ENCODE results near the gene TSPAN5. TPM values are rescaled to one million over a fixed set of nuclear protein-coding genes. Genes with fewer than 3 reads are reported as not detected.
"Not testable (repeated sequence)": the region's sequence is repeated elsewhere in the genome, so short reads cannot be mapped to it uniquely, and the experiment has no call there.

Gene TSPAN5
- total and polyA plus RNA-seq, 2 experiments from 2014 or later = 22.4 to 35.9 TPM

DNA sequence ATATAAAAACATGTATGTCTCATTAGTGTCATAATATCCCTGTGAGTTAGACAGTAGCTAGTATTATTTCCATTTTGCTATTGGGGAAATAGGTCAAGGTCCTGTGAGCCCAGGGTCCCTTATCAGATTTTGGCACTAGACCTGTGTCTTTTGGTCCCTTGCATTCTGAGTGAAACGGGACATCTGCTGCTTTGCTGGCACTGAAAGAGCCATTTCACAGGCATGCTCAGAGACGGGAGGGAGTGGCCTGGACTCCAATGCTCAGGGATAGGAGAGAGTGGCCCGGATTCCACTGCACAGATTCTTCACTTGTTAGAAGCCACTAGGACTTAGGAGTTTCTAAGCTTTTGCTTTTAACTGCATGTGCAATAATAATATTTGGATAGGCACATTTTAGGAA is 177.2 kb downstream of the TSPAN5 start:
- Histone ChIP-seq H3K4me1 (ENCODE audit: insufficient read depth) (peaks cover 4% of the 10 kb centered on the region), H3K27me3 (no peaks in the 10 kb centered on the region), H3K36me3 (replicated peaks; ENCODE audit: insufficient read depth, low read depth) (no peaks in the 10 kb centered on the region), H3K9me2 (replicated peaks; ENCODE audit: insufficient read depth) (no peaks in the 10 kb centered on the region), H3K9me3 (ENCODE audit: low read depth) (no peaks in the 10 kb centered on the region), H4K20me1 (ENCODE audit: insufficient read depth, poor library complexity, severe bottlenecking) (no peaks in the 10 kb centered on the region), H3K27ac (no peak overlapping the region), H3K79me2 (no peaks in the 10 kb centered on the region), H3K4me2 (no peak overlapping the region), H2AFZ (no peak overlapping the region), H3K4me3 (no peak overlapping the region)
- WGBS (ENCODE audit: low lambda C conversion rate, missing lambda C conversion rate) = 76% methylated on average over 3 of the region's 3 CpGs
- DNase-seq (ENCODE audit: low spot score) = no peak
- no peak for TF ChIP-seq EZH2 (IDR thresholded peaks at IDR 0.05; ENCODE audit: borderline replicate concordance)
- TF ChIP-seq EZH2phosphoT487 (IDR thresholded peaks at IDR 0.05; ENCODE audit: low read depth, severe bottlenecking, unreplicated experiment) = no peak
- TF ChIP-seq, protein P1, sequence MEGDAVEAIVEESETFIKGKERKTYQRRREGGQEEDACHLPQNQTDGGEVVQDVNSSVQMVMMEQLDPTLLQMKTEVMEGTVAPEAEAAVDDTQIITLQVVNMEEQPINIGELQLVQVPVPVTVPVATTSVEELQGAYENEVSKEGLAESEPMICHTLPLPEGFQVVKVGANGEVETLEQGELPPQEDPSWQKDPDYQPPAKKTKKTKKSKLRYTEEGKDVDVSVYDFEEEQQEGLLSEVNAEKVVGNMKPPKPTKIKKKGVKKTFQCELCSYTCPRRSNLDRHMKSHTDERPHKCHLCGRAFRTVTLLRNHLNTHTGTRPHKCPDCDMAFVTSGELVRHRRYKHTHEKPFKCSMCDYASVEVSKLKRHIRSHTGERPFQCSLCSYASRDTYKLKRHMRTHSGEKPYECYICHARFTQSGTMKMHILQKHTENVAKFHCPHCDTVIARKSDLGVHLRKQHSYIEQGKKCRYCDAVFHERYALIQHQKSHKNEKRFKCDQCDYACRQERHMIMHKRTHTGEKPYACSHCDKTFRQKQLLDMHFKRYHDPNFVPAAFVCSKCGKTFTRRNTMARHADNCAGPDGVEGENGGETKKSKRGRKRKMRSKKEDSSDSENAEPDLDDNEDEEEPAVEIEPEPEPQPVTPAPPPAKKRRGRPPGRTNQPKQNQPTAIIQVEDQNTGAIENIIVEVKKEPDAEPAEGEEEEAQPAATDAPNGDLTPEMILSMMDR (IDR thresholded peaks at IDR 0.05; ENCODE audit: poor library complexity) = no peak

DNA sequence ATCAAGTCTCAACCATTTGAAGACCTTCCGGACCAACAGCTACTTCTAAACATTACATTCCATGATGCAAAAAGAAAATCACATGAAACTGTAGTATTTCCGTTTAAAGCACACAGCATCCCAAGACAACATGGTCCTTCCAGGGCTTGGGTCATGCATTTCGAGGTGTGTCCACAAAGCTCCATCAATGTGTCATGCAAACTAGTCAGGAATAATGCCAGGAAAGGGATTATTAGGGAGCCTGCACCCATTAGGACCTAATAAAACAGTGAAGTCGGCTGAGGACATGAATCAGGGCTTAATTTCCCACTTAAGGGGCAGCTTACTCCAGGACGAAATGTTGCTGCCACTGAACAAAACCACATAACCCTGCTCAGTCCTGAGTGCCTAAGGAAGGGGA is 177.9 kb downstream of the TSPAN5 start:
- no peaks in the 10 kb centered on the region for H4K20me1 ChIP-seq (ENCODE audit: insufficient read depth, poor library complexity, severe bottlenecking)
- no peak overlapping the region for H3K27ac ChIP-seq
- H3K27me3 ChIP-seq = no peaks in the 10 kb centered on the region
- no peak for TF ChIP-seq EZH2phosphoT487 (IDR thresholded peaks at IDR 0.05; ENCODE audit: low read depth, severe bottlenecking, unreplicated experiment)
- TF ChIP-seq EZH2 (IDR thresholded peaks at IDR 0.05; ENCODE audit: borderline replicate concordance) = no peak
- TF ChIP-seq, protein P1 (IDR thresholded peaks at IDR 0.05; ENCODE audit: poor library complexity) = no peak
- no peaks in the 10 kb centered on the region for H3K36me3 ChIP-seq (replicated peaks; ENCODE audit: insufficient read depth, low read depth)
- no peaks in the 10 kb centered on the region for H3K9me3 ChIP-seq (ENCODE audit: low read depth)
- no peak overlapping the region for H3K4me2 ChIP-seq
- no peaks in the 10 kb centered on the region for H3K9me2 ChIP-seq (replicated peaks; ENCODE audit: insufficient read depth)
- no peak overlapping the region for H2AFZ ChIP-seq
- peaks cover 4% of the 10 kb centered on the region for H3K4me1 ChIP-seq (ENCODE audit: insufficient read depth)
- no peak overlapping the region for H3K4me3 ChIP-seq
- 71% methylated on average over 5 of the region's 5 CpGs for WGBS (ENCODE audit: low lambda C conversion rate, missing lambda C conversion rate)
- no peak for DNase-seq (ENCODE audit: low spot score)
- H3K79me2 ChIP-seq = no peaks in the 10 kb centered on the region

DNA sequence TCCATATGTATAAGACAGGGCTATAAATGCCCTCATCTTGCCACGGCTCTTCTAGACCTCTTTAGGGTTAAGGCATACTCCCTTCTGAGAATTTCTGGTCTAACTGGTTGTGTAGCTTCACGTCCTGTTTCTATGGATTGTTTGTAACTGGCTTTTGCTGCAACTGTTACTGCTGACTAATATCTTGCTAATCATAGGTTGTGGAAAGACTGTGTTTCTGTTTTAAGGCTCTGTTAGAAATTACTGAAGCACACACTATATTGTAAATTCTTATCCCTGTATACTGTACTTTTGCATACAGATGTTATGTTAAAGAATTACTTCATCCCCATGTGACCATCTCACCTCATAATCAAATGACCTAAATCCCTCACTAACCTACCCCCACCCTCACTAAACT is 178.8 kb downstream of the TSPAN5 start:
- H2AFZ ChIP-seq; H3K4me2 ChIP-seq; H3K27me3 ChIP-seq; H3K4me3 ChIP-seq; H3K9me2 ChIP-seq (replicated peaks; ENCODE audit: insufficient read depth); H4K20me1 ChIP-seq (ENCODE audit: insufficient read depth, poor library complexity, severe bottlenecking); H3K79me2 ChIP-seq; DNase-seq (ENCODE audit: low spot score); H3K4me1 ChIP-seq (ENCODE audit: insufficient read depth); H3K27ac ChIP-seq; H3K9me3 ChIP-seq (ENCODE audit: low read depth); H3K36me3 ChIP-seq (replicated peaks; ENCODE audit: insufficient read depth, low read depth): not testable (repeated sequence)
- 44% methylated on average over 2 of the region's 2 CpGs for WGBS (ENCODE audit: low lambda C conversion rate, missing lambda C conversion rate)

DNA sequence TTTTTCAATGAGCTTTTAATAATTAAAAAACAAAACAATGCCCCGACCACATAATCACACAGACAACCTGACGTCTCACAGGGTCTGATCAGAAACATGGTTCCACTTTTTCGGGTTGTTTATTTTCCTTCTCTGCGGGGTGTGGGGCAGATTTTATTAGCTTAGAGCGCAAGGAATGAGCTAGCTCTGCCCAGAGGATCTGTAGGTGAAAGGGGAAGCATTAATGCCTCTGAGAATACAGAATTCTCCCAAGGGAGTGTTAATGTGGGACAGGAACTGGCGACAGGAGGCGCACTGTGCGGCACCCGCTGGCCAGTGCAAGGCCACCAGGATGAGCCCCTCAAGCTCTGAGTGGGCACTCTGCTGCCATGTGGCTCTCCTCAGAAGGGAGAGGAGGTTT is 181.5 kb downstream of the TSPAN5 start:
- Histone ChIP-seq H3K4me3 (no peak overlapping the region), H3K79me2 (no peaks in the 10 kb centered on the region), H3K36me3 (replicated peaks; ENCODE audit: insufficient read depth, low read depth) (no peaks in the 10 kb centered on the region), H3K27ac (no peak overlapping the region), H3K4me1 (ENCODE audit: insufficient read depth) (no peaks in the 10 kb centered on the region), H3K4me2 (no peak overlapping the region), H4K20me1 (ENCODE audit: insufficient read depth, poor library complexity, severe bottlenecking) (no peaks in the 10 kb centered on the region), H3K27me3 (no peaks in the 10 kb centered on the region), H3K9me2 (replicated peaks; ENCODE audit: insufficient read depth) (no peaks in the 10 kb centered on the region), H2AFZ (no peak overlapping the region), H3K9me3 (ENCODE audit: low read depth) (no peaks in the 10 kb centered on the region)
- DNase-seq (ENCODE audit: low spot score) = no peak
- no peak for TF ChIP-seq EZH2 (IDR thresholded peaks at IDR 0.05; ENCODE audit: borderline replicate concordance)
- 83% methylated on average over 9 of the region's 9 CpGs for WGBS (ENCODE audit: low lambda C conversion rate, missing lambda C conversion rate)

Measured in hepatocyte (in vitro differentiated cells).